ENCODE results near the gene CASP10. TPM values are rescaled to one million over a fixed set of nuclear protein-coding genes. Genes with fewer than 3 reads are reported as not detected.

Gene CASP10
- total and polyA plus RNA-seq, 2 of the 13 experiments (the other 11 are each of a cell fraction or from before 2014, with no cell fraction given) = 22.2 to 23.8 TPM

DNA sequence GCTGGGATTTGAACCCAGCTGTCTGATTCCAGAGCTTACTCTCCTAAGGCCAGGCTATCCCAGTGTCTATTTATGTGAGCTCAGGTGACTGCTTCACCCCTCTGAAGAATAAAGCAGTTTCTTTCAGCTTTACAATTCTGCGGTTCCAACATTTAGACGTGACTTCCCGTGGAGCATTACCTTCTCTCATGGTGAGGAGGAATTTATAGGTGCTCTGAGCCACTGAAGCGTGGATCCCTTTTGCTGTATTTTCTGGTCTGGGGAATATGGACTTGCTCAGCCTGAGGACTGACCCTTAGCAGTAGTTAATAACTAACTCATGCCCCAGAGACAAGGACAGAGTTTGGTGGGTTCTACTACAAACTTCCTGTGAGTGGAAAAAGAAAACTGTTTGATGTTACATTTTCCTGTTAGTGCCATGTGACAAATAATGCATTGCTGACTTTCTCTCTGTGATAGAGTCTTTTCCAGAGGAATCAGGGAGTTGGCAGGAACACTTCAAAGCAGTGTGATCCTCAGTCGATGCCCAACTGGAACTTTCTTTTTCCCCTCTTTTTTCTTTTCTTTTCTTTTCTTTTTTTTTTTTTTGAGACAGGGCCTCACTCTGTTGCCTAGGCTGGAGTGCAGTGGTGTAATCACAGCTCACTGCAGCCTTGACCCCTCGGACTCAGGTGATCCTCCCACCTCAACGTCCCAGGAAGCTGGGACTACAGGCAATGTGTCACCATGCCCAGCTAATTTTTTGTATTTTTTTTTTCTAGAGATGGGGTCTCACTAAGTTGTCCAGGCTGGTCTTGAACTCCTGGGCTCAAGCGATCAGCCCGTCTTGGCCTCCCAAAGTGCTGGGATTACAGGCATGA lies 21.9 kb downstream of the CASP10 start (continued):
- TF ChIP-seq, protein P1, sequence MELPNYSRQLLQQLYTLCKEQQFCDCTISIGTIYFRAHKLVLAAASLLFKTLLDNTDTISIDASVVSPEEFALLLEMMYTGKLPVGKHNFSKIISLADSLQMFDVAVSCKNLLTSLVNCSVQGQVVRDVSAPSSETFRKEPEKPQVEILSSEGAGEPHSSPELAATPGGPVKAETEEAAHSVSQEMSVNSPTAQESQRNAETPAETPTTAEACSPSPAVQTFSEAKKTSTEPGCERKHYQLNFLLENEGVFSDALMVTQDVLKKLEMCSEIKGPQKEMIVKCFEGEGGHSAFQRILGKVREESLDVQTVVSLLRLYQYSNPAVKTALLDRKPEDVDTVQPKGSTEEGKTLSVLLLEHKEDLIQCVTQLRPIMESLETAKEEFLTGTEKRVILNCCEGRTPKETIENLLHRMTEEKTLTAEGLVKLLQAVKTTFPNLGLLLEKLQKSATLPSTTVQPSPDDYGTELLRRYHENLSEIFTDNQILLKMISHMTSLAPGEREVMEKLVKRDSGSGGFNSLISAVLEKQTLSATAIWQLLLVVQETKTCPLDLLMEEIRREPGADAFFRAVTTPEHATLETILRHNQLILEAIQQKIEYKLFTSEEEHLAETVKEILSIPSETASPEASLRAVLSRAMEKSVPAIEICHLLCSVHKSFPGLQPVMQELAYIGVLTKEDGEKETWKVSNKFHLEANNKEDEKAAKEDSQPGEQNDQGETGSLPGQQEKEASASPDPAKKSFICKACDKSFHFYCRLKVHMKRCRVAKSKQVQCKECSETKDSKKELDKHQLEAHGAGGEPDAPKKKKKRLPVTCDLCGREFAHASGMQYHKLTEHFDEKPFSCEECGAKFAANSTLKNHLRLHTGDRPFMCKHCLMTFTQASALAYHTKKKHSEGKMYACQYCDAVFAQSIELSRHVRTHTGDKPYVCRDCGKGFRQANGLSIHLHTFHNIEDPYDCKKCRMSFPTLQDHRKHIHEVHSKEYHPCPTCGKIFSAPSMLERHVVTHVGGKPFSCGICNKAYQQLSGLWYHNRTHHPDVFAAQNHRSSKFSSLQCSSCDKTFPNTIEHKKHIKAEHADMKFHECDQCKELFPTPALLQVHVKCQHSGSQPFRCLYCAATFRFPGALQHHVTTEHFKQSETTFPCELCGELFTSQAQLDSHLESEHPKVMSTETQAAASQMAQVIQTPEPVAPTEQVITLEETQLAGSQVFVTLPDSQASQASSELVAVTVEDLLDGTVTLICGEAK (IDR thresholded peaks at IDR 0.05) = no peak
- TF ChIP-seq, protein P1 (CRISPR knock-in tag; IDR thresholded peaks at IDR 0.05) = peak; percentile 77; the same call in 1 of the 2 replicates
- TF ChIP-seq, protein P2, sequence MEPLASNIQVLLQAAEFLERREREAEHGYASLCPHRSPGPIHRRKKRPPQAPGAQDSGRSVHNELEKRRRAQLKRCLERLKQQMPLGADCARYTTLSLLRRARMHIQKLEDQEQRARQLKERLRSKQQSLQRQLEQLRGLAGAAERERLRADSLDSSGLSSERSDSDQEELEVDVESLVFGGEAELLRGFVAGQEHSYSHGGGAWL (CRISPR knock-in tag; IDR thresholded peaks at IDR 0.05) = no peak
- TF ChIP-seq SMARCE1 (IDR thresholded peaks at IDR 0.05; ENCODE audit: borderline replicate concordance) (no peak), ZBTB8A (CRISPR knock-in tag; IDR thresholded peaks at IDR 0.05; ENCODE audit: borderline replicate concordance, low read depth) (no peak), ATF7 (IDR thresholded peaks at IDR 0.05) (peak; percentile 47; the same call in 1 of the 2 replicates), ATF7 (CRISPR knock-in tag; IDR thresholded peaks at IDR 0.05) (no peak), SNAPC2 (CRISPR knock-in tag; IDR thresholded peaks at IDR 0.05) (no peak), ZNF577 (CRISPR knock-in tag; IDR thresholded peaks at IDR 0.05; ENCODE audit: borderline replicate concordance, low read depth) (no peak), ZNF614 (CRISPR knock-in tag; IDR thresholded peaks at IDR 0.05; ENCODE audit: borderline replicate concordance) (0 out of 2 replicates have a peak, but pooled peaks have one; percentile 13), CREB1 (IDR thresholded peaks at IDR 0.05) (0 out of 2 replicates have a peak, but pooled peaks have one; percentile 33), CREB1 (CRISPR knock-in tag; IDR thresholded peaks at IDR 0.05) (peak; percentile 72)
- TF ChIP-seq, protein P3, sequence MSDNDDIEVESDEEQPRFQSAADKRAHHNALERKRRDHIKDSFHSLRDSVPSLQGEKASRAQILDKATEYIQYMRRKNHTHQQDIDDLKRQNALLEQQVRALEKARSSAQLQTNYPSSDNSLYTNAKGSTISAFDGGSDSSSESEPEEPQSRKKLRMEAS (IDR thresholded peaks at IDR 0.05) = peak; percentile 88
- TF ChIP-seq, protein P4, sequence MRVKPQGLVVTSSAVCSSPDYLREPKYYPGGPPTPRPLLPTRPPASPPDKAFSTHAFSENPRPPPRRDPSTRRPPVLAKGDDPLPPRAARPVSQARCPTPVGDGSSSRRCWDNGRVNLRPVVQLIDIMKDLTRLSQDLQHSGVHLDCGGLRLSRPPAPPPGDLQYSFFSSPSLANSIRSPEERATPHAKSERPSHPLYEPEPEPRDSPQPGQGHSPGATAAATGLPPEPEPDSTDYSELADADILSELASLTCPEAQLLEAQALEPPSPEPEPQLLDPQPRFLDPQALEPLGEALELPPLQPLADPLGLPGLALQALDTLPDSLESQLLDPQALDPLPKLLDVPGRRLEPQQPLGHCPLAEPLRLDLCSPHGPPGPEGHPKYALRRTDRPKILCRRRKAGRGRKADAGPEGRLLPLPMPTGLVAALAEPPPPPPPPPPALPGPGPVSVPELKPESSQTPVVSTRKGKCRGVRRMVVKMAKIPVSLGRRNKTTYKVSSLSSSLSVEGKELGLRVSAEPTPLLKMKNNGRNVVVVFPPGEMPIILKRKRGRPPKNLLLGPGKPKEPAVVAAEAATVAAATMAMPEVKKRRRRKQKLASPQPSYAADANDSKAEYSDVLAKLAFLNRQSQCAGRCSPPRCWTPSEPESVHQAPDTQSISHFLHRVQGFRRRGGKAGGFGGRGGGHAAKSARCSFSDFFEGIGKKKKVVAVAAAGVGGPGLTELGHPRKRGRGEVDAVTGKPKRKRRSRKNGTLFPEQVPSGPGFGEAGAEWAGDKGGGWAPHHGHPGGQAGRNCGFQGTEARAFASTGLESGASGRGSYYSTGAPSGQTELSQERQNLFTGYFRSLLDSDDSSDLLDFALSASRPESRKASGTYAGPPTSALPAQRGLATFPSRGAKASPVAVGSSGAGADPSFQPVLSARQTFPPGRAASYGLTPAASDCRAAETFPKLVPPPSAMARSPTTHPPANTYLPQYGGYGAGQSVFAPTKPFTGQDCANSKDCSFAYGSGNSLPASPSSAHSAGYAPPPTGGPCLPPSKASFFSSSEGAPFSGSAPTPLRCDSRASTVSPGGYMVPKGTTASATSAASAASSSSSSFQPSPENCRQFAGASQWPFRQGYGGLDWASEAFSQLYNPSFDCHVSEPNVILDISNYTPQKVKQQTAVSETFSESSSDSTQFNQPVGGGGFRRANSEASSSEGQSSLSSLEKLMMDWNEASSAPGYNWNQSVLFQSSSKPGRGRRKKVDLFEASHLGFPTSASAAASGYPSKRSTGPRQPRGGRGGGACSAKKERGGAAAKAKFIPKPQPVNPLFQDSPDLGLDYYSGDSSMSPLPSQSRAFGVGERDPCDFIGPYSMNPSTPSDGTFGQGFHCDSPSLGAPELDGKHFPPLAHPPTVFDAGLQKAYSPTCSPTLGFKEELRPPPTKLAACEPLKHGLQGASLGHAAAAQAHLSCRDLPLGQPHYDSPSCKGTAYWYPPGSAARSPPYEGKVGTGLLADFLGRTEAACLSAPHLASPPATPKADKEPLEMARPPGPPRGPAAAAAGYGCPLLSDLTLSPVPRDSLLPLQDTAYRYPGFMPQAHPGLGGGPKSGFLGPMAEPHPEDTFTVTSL (CRISPR knock-in tag; IDR thresholded peaks at IDR 0.05; ENCODE audit: borderline replicate concordance) = peak; percentile 94

All from HepG2 (cell line).